ENCODE measurements around the gene TLX1.
A peak's percentile ranks its signal among the peaks of the same experiment; 100 is the strongest.

The TLX1 gene

GRCh38 chr10:101130984-101131961 lies at the start of gene TLX1:
Gene TLX1, plus strand, starts transcription at chr10:101131300. Its CDS starts 242 bp downstream, at chr10:101131542.
- DNase-seq (ENCODE audit: low spot score) = no peak

- no peak for DNase-seq (ENCODE audit: low spot score)
Measured at GRCh38 chr10:101085846-101086245, 45.3 kb upstream of the TLX1 start.

- DNase-seq (ENCODE audit: low spot score) = no peak
Measured at GRCh38 chr10:101087376-101087775, 43.7 kb upstream of the TLX1 start.

GRCh38 chr10:101087965-101088364 lies 43.1 kb upstream of the TLX1 start:
- DNase-seq (ENCODE audit: low spot score) = no peak

- no peak for DNase-seq (ENCODE audit: low spot score)
Measured at GRCh38 chr10:101089520-101090299, 41.4 kb upstream of the TLX1 start.

- DNase-seq (ENCODE audit: low spot score) = no peak
Measured at GRCh38 chr10:101090597-101090996, 40.5 kb upstream of the TLX1 start.

- DNase-seq (ENCODE audit: low spot score) = no peak
Measured at GRCh38 chr10:101091546-101092290, 39.4 kb upstream of the TLX1 start.

GRCh38 chr10:101092881-101093354 lies 38.2 kb upstream of the TLX1 start:
- no peak for DNase-seq (ENCODE audit: low spot score)

GRCh38 chr10:101094121-101094879 lies 36.8 kb upstream of the TLX1 start:
- no peak for DNase-seq (ENCODE audit: low spot score)

- DNase-seq (ENCODE audit: low spot score) = no peak
Measured at GRCh38 chr10:101095004-101095403, 36.1 kb upstream of the TLX1 start.

GRCh38 chr10:101095550-101096213 lies 35.4 kb upstream of the TLX1 start:
- peak; percentile 86 for DNase-seq (ENCODE audit: low spot score)

GRCh38 chr10:101096378-101096777 lies 34.7 kb upstream of the TLX1 start:
- no peak for DNase-seq (ENCODE audit: low spot score)

GRCh38 chr10:101097881-101098280 lies 33.2 kb upstream of the TLX1 start:
- DNase-seq (ENCODE audit: low spot score) = no peak

GRCh38 chr10:101099901-101100300 lies 31.2 kb upstream of the TLX1 start:
- no peak for DNase-seq (ENCODE audit: low spot score)

- DNase-seq (ENCODE audit: low spot score) = no peak
Measured at GRCh38 chr10:101101372-101101881, 29.7 kb upstream of the TLX1 start.

- DNase-seq (ENCODE audit: low spot score) = no peak
Measured at GRCh38 chr10:101103430-101103829, 27.7 kb upstream of the TLX1 start.

- no peak for DNase-seq (ENCODE audit: low spot score)
Measured at GRCh38 chr10:101106351-101106750, 24.7 kb upstream of the TLX1 start.

GRCh38 chr10:101107771-101108170 lies 23.3 kb upstream of the TLX1 start:
- DNase-seq (ENCODE audit: low spot score) = no peak

- DNase-seq (ENCODE audit: low spot score) = no peak
Measured at GRCh38 chr10:101110856-101111523, 20.1 kb upstream of the TLX1 start.

- DNase-seq (ENCODE audit: low spot score) = no peak
Measured at GRCh38 chr10:101111547-101111946, 19.6 kb upstream of the TLX1 start.

Measured in kidney tubule cell (primary cell).